ENCODE results near the gene LAPTM4A.

- TF ChIP-seq EZH2 (IDR thresholded peaks at IDR 0.05; ENCODE audit: borderline replicate concordance, low read length) = no peak
- TF ChIP-seq CTCF (conservative IDR thresholded peaks at IDR 0.05 in 1 of 2, IDR thresholded peaks at IDR 0.05 in 1 of 2; ENCODE audit: extremely low read depth in 1 of 2, insufficient read depth in 1 of 2, low read depth in 1 of 2, low read length in 2 of 2) = no peak
Observed at GRCh38 chr2:20061476-20061875, 10.0 kb upstream of the LAPTM4A start.
